ENCODE data around the gene FGD5. TPM values are rescaled to one million over a fixed set of nuclear protein-coding genes. Genes with fewer than 3 reads are reported as not detected.

FGD5 gene
- total and polyA plus RNA-seq, 9 of the 15 experiments (the other 6 are each of a cell fraction or from before 2014, with no cell fraction given) = 0.18 TPM; not detected in 8

GRCh38 chr3:14793858-14794234 lies 24.9 kb upstream of the FGD5 start:
- POLR2A ChIA-PET = interaction anchor here (0.6 to 1.9 kb wide), 4 partner anchors 10 to 22 kb away, joined by 3 to 5 read pairs (median 4); no protein-coding TSS in a partner anchor
- Histone ChIP-seq H3K79me2 (ENCODE audit: control insufficient read depth, insufficient read depth, low read length) (no peaks in the 10 kb centered on the region), H3K27ac (ENCODE audit: extremely low read depth, low read depth, low read length) (no peak overlapping the region), H3K9me3 (replicated peaks; ENCODE audit: control insufficient read depth, insufficient read depth, low read depth, low read length) (no peaks in the 10 kb centered on the region), H4K20me1 (replicated peaks; ENCODE audit: control insufficient read depth, insufficient read depth, low read length) (peaks cover 9% of the 10 kb centered on the region; the same call in 1 of the 2 replicates), H3K9me1 (ENCODE audit: control insufficient read depth, insufficient read depth, low read length) (no peaks in the 10 kb centered on the region), H3K9ac (ENCODE audit: insufficient read depth in 1 of 2, low read depth in 2 of 2, low read length in 2 of 2) (no peak overlapping the region), H3K4me1 (replicated peaks in 1 of 2; ENCODE audit: control insufficient read depth in 2 of 2, insufficient read depth in 2 of 2, low read length in 2 of 2) (no peaks in the 10 kb centered on the region; a peak in 2 of 5 replicates), H2AFZ (ENCODE audit: low read depth, low read length) (no peak overlapping the region), H3K4me3 (no peak overlapping the region), H3K36me3 (ENCODE audit: control insufficient read depth, insufficient read depth, low read length) (no peaks in the 10 kb centered on the region), H3K27me3 (ENCODE audit: control insufficient read depth in 2 of 2, insufficient read depth in 2 of 2, low read length in 2 of 2) (peaks cover 19 to 72% of the 10 kb centered on the region in 2 experiments; a peak in 3 of 5 replicates), H3K4me2 (ENCODE audit: insufficient read depth, low read length) (no peak overlapping the region)
- 0% methylated on average over 5 of the region's 5 CpGs for WGBS (ENCODE audit: insufficient coverage, low coverage, missing lambda C conversion rate)
- no TSS peak for BruUV-seq (replicated peaks)
- ATAC-seq (no peak), FAIRE-seq (no peak), DNase-seq (ENCODE audit: extremely low read depth in 1 of 4, low spot score in 3 of 4) (no peak)
- CTCF ChIA-PET (ENCODE audit: low intra/inter-chr PET ratio) = no interaction called here
- intact Hi-C loops (cut with micrococcal nuclease) (loop anchor here (5.0 kb wide), 1 partner anchor 68 kb away; no protein-coding TSS in a partner anchor), in situ Hi-C loops (cut with MboI) (no loop called here)
- TF ChIP-seq KHSRP (IDR thresholded peaks at IDR 0.05) (no peak), EHMT2 (IDR thresholded peaks at IDR 0.05) (no peak), CBFB (CRISPR knock-in tag; IDR thresholded peaks at IDR 0.05) (no peak), ZNF583 (CRISPR knock-in tag; IDR thresholded peaks at IDR 0.05) (no peak), ELF4 (CRISPR knock-in tag; IDR thresholded peaks at IDR 0.05) (no peak), RBBP5 (IDR thresholded peaks at IDR 0.05; ENCODE audit: borderline replicate concordance, insufficient read depth, low read length, poor library complexity, severe bottlenecking) (no peak), SNRNP70 (optimal IDR thresholded peaks at IDR 0.05; ENCODE audit: low read depth, low read length) (no peak), ATF7 (IDR thresholded peaks at IDR 0.05) (no peak), RFX1 (IDR thresholded peaks at IDR 0.05) (no peak), JUND (IDR thresholded peaks at IDR 0.05; ENCODE audit: borderline replicate concordance, low read depth, low read length) (no peak), JUND (tag; IDR thresholded peaks at IDR 0.05; ENCODE audit: borderline replicate concordance, low read depth, low read length) (no peak), HNRNPLL (IDR thresholded peaks at IDR 0.05; ENCODE audit: low read depth, low read length, poor library complexity, severe bottlenecking) (no peak), NELFE (IDR thresholded peaks at IDR 0.05; ENCODE audit: insufficient read depth, insufficient read length) (no peak)
- TF ChIP-seq, protein P1, sequence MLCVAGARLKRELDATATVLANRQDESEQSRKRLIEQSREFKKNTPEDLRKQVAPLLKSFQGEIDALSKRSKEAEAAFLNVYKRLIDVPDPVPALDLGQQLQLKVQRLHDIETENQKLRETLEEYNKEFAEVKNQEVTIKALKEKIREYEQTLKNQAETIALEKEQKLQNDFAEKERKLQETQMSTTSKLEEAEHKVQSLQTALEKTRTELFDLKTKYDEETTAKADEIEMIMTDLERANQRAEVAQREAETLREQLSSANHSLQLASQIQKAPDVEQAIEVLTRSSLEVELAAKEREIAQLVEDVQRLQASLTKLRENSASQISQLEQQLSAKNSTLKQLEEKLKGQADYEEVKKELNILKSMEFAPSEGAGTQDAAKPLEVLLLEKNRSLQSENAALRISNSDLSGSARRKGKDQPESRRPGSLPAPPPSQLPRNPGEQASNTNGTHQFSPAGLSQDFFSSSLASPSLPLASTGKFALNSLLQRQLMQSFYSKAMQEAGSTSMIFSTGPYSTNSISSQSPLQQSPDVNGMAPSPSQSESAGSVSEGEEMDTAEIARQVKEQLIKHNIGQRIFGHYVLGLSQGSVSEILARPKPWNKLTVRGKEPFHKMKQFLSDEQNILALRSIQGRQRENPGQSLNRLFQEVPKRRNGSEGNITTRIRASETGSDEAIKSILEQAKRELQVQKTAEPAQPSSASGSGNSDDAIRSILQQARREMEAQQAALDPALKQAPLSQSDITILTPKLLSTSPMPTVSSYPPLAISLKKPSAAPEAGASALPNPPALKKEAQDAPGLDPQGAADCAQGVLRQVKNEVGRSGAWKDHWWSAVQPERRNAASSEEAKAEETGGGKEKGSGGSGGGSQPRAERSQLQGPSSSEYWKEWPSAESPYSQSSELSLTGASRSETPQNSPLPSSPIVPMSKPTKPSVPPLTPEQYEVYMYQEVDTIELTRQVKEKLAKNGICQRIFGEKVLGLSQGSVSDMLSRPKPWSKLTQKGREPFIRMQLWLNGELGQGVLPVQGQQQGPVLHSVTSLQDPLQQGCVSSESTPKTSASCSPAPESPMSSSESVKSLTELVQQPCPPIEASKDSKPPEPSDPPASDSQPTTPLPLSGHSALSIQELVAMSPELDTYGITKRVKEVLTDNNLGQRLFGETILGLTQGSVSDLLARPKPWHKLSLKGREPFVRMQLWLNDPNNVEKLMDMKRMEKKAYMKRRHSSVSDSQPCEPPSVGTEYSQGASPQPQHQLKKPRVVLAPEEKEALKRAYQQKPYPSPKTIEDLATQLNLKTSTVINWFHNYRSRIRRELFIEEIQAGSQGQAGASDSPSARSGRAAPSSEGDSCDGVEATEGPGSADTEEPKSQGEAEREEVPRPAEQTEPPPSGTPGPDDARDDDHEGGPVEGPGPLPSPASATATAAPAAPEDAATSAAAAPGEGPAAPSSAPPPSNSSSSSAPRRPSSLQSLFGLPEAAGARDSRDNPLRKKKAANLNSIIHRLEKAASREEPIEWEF (CRISPR knock-in tag; IDR thresholded peaks at IDR 0.05) = no peak

Data from K562 (cell line).